ENCODE measurements around the gene PCGF1.

PCGF1 gene

DNA sequence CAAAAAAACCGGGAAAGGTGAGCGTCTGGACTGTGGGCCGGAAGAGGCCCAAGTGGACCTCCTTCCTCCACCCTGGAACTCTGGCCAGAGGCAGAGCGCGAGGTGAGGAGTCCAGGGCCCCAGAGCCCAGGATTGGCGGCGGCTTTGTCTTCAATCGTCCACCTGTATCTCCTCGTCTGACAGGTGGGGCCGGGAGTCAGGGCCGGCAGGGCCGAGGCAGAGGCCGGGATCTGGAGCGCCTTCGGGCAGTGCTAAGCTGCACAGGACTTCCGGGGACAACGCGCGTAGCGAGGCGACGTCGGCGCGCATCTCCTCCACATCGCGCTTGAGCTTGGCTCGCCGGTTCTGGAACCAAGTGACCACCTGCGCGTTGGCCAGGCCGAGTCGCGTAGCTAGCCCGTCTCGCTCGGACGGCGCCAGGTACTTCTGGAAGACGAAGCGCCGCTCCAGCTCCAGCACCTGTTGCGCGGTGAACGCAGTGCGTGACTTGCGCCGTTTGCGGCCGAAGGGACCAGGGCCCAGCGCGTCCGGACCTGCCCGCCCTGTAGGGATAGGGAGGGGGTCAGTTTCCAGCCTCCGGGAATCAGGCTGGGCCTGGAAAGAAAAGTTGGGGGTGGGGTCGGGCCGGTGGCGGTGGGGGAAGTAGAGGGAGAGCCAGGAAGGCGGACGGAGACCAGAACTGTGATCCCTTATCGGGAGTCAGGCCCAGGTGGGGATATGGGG is 9.6 kb downstream of the PCGF1 start:
- TF ChIP-seq RAD21 (IDR thresholded peaks at IDR 0.05; ENCODE audit: low read depth) (no peak), CEBPB (IDR thresholded peaks at IDR 0.05) (no peak), TAF1 (IDR thresholded peaks at IDR 0.05; ENCODE audit: low read depth) (no peak), YY1 (IDR thresholded peaks at IDR 0.05; ENCODE audit: low read depth) (no peak), EP300 (IDR thresholded peaks at IDR 0.05; ENCODE audit: borderline replicate concordance) (no peak), TCF12 (IDR thresholded peaks at IDR 0.05; ENCODE audit: low read depth) (no peak), NFIC (IDR thresholded peaks at IDR 0.05) (no peak), CREB1 (IDR thresholded peaks at IDR 0.05; ENCODE audit: low read depth) (no peak)
- TF ChIP-seq, protein P1, sequence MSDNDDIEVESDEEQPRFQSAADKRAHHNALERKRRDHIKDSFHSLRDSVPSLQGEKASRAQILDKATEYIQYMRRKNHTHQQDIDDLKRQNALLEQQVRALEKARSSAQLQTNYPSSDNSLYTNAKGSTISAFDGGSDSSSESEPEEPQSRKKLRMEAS (IDR thresholded peaks at IDR 0.05), result no peak
- TF ChIP-seq, protein P2, sequence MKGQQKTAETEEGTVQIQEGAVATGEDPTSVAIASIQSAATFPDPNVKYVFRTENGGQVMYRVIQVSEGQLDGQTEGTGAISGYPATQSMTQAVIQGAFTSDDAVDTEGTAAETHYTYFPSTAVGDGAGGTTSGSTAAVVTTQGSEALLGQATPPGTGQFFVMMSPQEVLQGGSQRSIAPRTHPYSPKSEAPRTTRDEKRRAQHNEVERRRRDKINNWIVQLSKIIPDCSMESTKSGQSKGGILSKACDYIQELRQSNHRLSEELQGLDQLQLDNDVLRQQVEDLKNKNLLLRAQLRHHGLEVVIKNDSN (IDR thresholded peaks at IDR 0.05), result no peak

DNA sequence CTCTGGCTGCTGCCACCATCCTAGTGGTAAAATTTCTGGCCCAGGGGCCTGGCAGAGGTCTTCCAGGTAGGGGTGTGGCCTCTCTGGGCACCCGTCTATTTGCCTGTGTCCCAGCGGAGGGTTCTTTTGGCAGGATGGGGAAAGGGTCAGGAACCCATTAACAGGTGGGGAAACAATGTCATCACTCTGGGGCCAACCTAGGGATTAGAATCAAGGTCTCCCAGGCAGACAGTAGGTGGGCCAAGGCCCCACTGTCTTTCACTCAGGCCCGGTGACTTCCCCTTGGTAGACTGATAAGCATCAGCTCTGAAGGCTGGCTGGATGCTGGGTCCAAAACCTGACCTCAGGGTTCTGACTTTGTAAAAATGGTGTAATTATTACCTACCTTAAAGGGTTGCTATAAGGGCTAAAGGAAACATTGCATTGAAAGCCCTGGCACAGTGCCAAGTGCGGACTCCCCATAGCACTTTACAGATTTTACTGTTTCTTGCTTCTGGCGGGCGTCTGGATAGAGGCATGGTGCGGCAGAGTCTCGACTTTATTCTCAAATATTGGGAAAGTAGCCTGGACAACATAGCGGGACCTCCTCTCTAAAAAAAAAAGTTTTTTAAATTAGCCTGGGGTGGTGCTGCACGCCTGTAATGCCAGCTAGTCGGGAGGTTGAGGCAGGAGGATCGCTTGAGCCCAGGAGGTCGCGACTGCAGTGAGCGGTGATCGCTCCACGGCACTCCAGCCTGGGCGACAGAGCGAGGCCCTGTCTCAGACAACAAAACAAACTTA is 10.3 kb downstream of the PCGF1 start:
- peak; percentile 84 for TF ChIP-seq NFIC (IDR thresholded peaks at IDR 0.05)
- TF ChIP-seq, protein P2 (IDR thresholded peaks at IDR 0.05), result no peak

DNA sequence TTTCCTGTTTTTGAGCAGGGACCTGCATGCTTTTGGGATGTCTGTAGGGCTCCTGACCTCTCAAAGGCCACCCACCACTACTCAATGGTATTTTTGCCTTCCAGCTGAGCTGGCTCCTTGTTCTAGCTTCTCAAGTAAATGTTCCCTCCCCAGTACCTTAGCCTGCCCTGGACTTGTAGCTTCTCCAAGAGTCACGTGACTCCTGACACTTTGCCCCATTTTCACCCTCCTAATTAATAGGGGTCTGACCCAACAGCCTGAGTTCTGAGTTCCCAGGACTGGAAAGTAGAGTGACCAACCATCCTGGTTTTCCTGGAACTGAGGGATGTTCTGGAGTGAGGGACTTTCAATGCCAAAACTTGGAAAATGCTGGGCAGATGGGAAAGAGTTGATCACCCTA is 12.1 kb downstream of the PCGF1 start:
- TF ChIP-seq, protein P1 (IDR thresholded peaks at IDR 0.05), result no peak
- TF ChIP-seq NFIC (IDR thresholded peaks at IDR 0.05), result no peak
- no peak for TF ChIP-seq CEBPB (IDR thresholded peaks at IDR 0.05)
- no peak for TF ChIP-seq YY1 (IDR thresholded peaks at IDR 0.05; ENCODE audit: low read depth)
- no peak for TF ChIP-seq ZBTB7A (IDR thresholded peaks at IDR 0.05; ENCODE audit: low read depth)
- TF ChIP-seq TEAD4 (IDR thresholded peaks at IDR 0.05), result no peak
- TF ChIP-seq, protein P3, sequence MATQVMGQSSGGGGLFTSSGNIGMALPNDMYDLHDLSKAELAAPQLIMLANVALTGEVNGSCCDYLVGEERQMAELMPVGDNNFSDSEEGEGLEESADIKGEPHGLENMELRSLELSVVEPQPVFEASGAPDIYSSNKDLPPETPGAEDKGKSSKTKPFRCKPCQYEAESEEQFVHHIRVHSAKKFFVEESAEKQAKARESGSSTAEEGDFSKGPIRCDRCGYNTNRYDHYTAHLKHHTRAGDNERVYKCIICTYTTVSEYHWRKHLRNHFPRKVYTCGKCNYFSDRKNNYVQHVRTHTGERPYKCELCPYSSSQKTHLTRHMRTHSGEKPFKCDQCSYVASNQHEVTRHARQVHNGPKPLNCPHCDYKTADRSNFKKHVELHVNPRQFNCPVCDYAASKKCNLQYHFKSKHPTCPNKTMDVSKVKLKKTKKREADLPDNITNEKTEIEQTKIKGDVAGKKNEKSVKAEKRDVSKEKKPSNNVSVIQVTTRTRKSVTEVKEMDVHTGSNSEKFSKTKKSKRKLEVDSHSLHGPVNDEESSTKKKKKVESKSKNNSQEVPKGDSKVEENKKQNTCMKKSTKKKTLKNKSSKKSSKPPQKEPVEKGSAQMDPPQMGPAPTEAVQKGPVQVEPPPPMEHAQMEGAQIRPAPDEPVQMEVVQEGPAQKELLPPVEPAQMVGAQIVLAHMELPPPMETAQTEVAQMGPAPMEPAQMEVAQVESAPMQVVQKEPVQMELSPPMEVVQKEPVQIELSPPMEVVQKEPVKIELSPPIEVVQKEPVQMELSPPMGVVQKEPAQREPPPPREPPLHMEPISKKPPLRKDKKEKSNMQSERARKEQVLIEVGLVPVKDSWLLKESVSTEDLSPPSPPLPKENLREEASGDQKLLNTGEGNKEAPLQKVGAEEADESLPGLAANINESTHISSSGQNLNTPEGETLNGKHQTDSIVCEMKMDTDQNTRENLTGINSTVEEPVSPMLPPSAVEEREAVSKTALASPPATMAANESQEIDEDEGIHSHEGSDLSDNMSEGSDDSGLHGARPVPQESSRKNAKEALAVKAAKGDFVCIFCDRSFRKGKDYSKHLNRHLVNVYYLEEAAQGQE (IDR thresholded peaks at IDR 0.05; ENCODE audit: low read depth), result no peak
- TF ChIP-seq TCF12 (IDR thresholded peaks at IDR 0.05; ENCODE audit: low read depth), result no peak
- no peak for TF ChIP-seq TAF1 (IDR thresholded peaks at IDR 0.05; ENCODE audit: low read depth)
- TF ChIP-seq EGR1 (IDR thresholded peaks at IDR 0.05), result no peak
- no peak for TF ChIP-seq FOXM1 (IDR thresholded peaks at IDR 0.05; ENCODE audit: borderline replicate concordance, low read depth)
- no peak for TF ChIP-seq CREB1 (IDR thresholded peaks at IDR 0.05; ENCODE audit: low read depth)
- TF ChIP-seq RAD21 (IDR thresholded peaks at IDR 0.05; ENCODE audit: low read depth), result no peak
- TF ChIP-seq, protein P2 (IDR thresholded peaks at IDR 0.05), result no peak

DNA sequence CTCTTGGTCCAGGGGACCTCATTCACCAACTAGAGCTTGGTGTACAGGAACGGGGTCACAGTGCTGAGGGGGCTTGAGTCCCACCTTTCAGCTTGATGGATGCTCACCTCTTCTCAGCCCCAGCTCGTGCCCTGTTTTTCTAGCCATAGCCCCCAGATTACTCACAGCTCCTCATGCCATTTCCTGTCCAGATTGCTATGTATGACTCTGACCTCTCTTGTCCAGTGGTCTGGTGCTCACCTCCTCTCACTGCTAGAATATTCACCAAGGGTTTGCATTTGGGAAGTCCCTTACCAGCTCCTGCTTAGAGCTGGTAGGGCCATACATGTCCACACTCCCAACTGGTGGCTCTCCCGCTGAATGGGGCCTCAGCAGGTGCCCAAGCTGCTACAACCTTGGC is 13.9 kb downstream of the PCGF1 start:
- TF ChIP-seq EGR1 (IDR thresholded peaks at IDR 0.05) (no peak), TCF12 (IDR thresholded peaks at IDR 0.05; ENCODE audit: low read depth) (no peak), ZBTB7A (IDR thresholded peaks at IDR 0.05; ENCODE audit: low read depth) (no peak), FOXM1 (IDR thresholded peaks at IDR 0.05; ENCODE audit: borderline replicate concordance, low read depth) (no peak), EP300 (IDR thresholded peaks at IDR 0.05; ENCODE audit: borderline replicate concordance) (no peak), NFIC (IDR thresholded peaks at IDR 0.05) (no peak), CREB1 (IDR thresholded peaks at IDR 0.05; ENCODE audit: low read depth) (no peak), TEAD4 (IDR thresholded peaks at IDR 0.05) (no peak), TAF1 (IDR thresholded peaks at IDR 0.05; ENCODE audit: low read depth) (no peak), RAD21 (IDR thresholded peaks at IDR 0.05; ENCODE audit: low read depth) (no peak), CEBPB (IDR thresholded peaks at IDR 0.05) (no peak), YY1 (IDR thresholded peaks at IDR 0.05; ENCODE audit: low read depth) (no peak)
- TF ChIP-seq, protein P1 (IDR thresholded peaks at IDR 0.05), result no peak
- TF ChIP-seq, protein P3 (IDR thresholded peaks at IDR 0.05; ENCODE audit: low read depth), result no peak
- TF ChIP-seq, protein P2 (IDR thresholded peaks at IDR 0.05), result no peak
